ENCODE results near the gene MAP1B.

- no peak for TF ChIP-seq CTCF (IDR thresholded peaks at IDR 0.05)
- TF ChIP-seq POLR2A (IDR thresholded peaks at IDR 0.05; ENCODE audit: low read length), result no peak
- no peak for TF ChIP-seq JUN (IDR thresholded peaks at IDR 0.05)
- TF ChIP-seq MAX (IDR thresholded peaks at IDR 0.05), result no peak
- TF ChIP-seq ELK1 (IDR thresholded peaks at IDR 0.05; ENCODE audit: low read depth, low read length), result no peak
- no peak for TF ChIP-seq EHMT2 (IDR thresholded peaks at IDR 0.05; ENCODE audit: low read depth)
- no peak for TF ChIP-seq HDAC2 (IDR thresholded peaks at IDR 0.05)
- no peak for TF ChIP-seq MAFK (IDR thresholded peaks at IDR 0.05; ENCODE audit: partially characterized antibody)
- TF ChIP-seq RAD21 (conservative IDR thresholded peaks at IDR 0.05 in 1 of 2, IDR thresholded peaks at IDR 0.05 in 1 of 2), result no peak
- no peak for TF ChIP-seq RCOR1 (IDR thresholded peaks at IDR 0.05; ENCODE audit: low read depth, low read length)
- no peak for TF ChIP-seq PBX3 (IDR thresholded peaks at IDR 0.05)
- no peak for TF ChIP-seq USF2 (IDR thresholded peaks at IDR 0.05)
- TF ChIP-seq ZFP36 (IDR thresholded peaks at IDR 0.05; ENCODE audit: borderline replicate concordance, partially characterized antibody), result no peak
- no peak for TF ChIP-seq E2F6 (IDR thresholded peaks at IDR 0.05; ENCODE audit: borderline replicate concordance, low read depth)
These were observed 18.8 kb downstream of the MAP1B start for GRCh38 chr5:72125941-72126620.
